ENCODE data around the gene THUMPD2.
A peak's percentile ranks its signal among the peaks of the same experiment; 100 is the strongest.

The THUMPD2 gene

DNA sequence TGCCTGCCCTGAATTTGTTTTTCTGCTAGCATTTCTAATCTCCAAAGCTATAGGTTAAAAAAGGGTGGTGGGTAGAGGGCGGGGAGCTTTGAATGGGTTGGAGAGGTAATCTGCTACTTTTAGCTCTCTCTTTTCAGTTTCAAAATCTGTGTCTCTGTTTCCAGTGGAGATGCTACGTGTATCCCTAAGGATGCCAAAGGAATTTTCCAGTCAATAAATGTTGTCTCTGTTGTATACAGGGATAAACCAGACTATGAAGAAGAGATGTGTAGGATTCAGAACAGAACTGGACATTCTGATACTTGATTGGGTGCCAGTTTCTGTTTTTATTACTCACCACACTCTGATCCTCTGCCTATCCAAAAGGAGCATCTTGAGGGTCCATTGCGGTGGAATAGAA, 63.2 kb downstream of the THUMPD2 start:
- DNase-seq, result no peak

- DNase-seq, result no peak
Measured at GRCh38 chr2:39715095-39715494, 64.0 kb downstream of the THUMPD2 start.

DNA sequence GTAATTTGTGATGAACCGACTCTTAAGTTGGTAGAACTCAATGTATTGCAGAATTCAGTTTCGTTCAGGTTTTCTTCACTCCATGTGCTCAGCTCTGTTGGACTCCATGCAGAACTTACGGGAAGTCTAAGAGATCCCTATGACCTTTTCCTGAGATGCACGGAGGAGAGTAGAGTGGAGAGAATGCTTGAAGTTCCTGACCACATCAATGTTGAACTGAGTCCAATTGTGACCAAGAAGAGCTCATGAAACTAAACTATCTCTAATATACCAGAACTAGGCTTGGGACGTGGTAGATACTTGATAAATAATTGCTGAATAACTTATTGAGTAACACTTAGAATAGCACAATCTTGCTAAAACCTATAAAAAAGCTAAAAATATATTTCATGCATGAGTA, 66.1 kb downstream of the THUMPD2 start:
- no peak for DNase-seq

DNA sequence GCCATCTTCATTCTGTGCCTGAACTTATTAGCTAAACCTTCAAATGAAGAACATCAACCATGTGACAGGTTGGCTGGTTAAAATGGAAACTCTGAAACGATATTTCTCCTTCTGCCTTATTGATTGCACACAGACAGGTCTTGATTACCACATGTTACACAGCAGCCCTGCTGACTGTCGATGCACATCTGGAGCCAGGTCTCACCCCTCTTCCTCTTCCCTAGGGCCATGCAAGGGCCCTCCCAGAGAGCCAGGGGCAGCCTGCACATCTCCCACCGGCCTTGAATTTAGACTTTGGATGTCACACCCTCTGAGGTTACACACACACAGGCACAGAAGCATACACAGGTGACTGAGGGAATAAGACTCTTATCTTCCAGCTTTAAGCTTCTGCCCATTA, 68.3 kb downstream of the THUMPD2 start:
- no peak for DNase-seq

DNA sequence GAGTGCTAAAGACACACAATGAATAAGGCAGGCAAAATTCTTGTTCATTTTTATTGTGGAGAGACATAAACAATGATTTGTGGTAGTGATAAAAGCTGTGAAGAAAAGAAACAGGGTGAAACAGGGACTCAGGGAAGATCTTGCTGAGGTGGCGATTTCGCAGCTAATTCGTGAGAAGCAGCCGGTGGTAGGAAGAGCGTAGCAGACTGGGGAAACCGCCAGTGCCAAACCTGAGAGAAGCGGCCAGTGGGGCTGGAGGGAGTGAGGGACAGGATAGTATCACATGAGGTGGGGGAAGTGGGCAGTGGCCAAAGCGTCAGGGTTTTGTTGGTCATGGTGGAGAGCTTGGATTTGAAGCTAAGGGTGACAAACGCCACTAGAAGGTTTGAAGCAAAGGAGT, 71.1 kb downstream of the THUMPD2 start:
- no peak for DNase-seq

GRCh38 chr2:39706945-39707344, 72.1 kb downstream of the THUMPD2 start:
- no peak for DNase-seq

GRCh38 chr2:39706312-39706711, 72.7 kb downstream of the THUMPD2 start:
- DNase-seq, result peak; percentile 7

GRCh38 chr2:39705638-39706037, 73.4 kb downstream of the THUMPD2 start:
- no peak for DNase-seq

DNA sequence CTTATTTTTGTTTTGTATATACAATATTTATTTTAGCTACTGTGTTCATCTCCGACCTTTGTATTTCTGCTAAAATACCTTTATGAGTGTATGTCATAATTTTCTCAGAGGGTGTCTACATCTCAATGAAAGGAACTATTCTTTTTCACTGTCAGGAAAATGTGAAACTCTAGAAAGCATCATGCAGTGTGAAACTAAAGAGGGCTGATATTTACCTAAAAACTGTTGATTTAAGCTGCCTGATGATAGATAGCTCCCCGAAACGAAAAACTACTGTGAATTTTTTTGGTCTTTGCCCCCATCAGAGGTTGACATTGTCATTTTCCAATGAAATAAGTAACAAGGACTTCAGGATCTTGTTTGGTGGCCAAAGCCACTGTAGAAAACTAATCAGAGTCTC, 74.5 kb downstream of the THUMPD2 start:
- DNase-seq, result no peak

DNA sequence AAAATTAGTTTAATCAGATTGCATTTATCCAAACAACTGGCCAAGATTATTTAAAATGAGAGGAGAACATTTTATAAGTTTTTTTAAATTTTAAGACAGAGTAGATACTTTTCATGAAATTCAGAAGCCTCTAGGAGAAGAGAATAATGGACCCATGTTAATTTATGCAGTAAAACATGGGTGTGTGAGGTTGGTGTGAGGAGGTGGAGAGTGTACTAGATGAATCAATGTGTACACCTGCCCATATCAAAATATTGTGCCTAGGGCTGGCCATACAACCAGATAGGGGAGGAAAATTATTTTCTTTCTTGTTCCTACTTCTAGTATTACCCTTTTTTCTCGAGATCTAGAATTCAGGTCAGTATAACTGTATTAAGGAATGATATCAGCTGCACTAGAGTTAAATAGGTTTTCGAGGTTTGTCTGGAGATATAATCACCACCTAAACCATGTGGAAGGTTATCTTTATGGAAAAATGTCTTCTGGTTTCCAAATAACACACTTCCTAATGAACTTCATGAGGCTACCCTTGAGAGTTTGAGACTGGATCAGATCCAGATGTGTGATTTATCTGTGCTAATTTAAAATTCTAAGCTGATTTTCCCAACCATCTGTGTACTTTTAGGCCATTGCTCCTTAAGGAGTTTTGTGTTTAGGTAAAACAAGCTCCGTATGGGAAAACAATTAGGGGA, 75.7 kb downstream of the THUMPD2 start:
- no peak for DNase-seq

DNA sequence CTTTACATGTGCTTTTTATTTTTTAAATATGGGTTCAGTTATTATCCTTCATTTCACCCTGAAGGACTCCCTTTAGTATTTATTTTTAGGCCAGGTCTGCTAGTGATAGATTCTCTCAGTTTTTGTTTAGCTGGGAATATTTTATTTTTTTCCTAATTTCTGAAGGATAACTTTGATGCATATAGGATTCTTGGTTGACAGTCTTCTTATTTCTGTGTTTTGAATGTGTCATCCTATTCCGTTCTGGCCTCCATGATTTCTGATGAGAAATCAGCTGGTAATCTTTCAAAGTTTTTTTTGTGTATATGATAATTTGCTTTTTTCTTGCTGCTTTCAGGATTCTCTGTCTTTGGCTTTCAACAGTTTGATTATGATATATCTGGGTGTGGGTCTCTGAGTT, 77.9 kb downstream of the THUMPD2 start:
- DNase-seq, result no peak

GRCh38 chr2:39697454-39697853, 81.6 kb downstream of the THUMPD2 start:
- DNase-seq, result no peak

DNA sequence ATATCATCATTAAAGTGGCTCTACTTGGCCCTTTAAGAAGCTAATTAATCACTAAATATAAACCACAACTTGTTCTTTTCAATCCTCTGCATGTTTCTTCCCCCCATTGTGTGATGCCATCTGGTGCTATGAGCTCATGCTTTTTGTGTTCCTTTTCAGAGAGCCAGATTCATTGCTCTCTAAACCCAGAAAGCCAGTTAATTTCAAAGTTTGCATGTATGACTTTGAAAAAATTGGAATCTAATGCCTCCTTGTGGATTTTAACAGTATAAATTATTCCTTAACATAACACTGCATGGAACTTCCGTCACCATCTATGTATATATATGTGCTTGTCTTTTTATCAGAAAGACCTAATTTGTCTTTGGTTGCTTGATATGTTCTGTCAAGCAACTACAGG, 82.2 kb downstream of the THUMPD2 start:
- peak; percentile 20 for DNase-seq

DNA sequence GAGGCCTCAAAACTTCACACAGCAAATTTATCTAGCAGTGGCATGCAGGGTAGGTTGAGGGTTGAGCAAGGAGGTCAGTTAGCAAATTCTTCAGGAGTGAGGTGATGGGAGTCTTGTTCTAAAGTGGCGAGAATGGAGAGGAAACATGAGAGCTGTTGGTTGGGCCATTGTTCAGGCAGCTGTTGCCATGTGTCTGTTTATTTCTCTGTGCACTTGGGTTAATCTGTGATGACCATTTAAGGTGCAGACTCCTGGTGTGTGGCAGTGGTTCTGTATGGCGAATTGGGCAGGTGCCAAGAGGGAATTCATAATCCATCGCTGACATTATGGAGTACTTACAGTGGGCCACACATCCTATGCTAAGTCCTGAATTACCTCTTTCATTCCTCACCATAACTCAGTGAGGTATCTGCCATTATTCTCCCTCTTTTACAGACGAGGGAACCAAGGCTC, 82.9 kb downstream of the THUMPD2 start:
- DNase-seq, result no peak

DNA sequence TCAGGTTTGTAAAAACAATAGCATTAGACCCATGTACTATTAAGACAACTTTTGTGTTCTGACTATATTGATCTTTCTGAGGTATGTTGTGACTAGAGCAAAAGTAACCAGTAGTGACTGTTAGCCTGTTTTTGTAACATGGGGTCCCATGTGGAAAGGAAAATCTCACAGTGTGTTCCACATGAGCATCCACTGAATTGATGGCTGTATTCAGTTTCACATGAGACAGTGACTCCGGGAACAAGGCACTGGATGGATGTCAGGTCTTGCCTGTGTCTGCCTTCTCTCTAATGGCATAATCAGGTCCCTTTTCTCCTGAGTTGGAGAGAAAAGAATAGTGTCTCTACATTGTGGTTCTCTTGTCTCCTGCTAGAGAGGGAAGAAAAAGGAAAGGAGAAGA, 85.8 kb downstream of the THUMPD2 start:
- DNase-seq, result no peak

DNA sequence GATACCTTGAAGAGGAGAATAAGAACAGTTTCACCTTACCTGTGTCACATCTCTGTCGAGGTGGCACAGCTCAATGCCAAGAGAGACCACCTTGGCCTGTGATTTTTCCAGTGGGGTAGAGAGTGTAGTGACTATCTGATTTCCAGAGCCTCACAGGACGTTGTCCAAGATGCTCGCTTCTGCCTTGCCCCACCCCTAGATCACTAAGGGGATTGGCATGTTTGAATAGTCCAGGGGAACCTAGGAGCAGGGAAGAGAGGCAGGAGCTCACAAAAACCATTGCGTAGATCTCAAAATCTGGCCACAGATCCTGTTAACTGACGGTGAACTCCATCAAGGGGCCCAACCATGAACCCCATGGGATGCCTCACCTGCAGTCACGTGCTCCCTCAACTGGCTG, 89.2 kb downstream of the THUMPD2 start:
- DNase-seq, result no peak

- DNase-seq, result no peak
Measured at GRCh38 chr2:39689272-39689841, 89.7 kb downstream of the THUMPD2 start.

DNA sequence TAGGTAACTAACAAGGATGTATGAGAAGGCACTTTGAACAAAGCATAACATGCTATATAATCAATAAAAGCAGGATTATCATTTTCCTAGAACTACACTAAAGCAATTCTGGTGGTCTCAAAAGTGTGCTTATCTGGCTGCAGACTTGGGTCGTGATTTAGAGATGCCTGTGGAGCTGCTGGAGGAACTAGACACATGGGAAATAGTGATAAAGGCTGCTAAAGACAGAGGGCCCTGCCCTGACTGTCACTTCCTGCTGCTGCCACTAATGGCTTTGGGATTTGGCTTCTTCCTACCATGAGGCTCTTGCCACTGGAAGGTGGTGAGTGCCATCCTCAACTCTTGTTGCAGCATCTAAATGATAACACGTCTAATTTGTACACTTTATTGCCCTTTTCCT, 90.9 kb downstream of the THUMPD2 start:
- no peak for DNase-seq

- no peak for DNase-seq
Measured at GRCh38 chr2:39686456-39686855, 92.6 kb downstream of the THUMPD2 start.

Data from MV-4-11 (cell line).